Nephron progenitor cell (in vitro differentiated cells): ENCODE results near the gene KLF17.

Experiments used
- DNase-seq: peaks from one replicate; pipeline ENCODE4 v3.0.0; 2021
- H3K27ac Mint-ChIP-seq: 2 replicates; pipeline ENCODE4 v1.8.0; 2021; ENCODE audit warnings: mild to moderate bottlenecking, moderate library complexity, mixed read lengths
- H3K27me3 Mint-ChIP-seq: 2 replicates; pipeline ENCODE4 v1.8.0; 2021; ENCODE audit warnings: mild to moderate bottlenecking, low read depth, mixed read lengths; ENCODE audit not compliant: poor library complexity
- H3K36me3 Mint-ChIP-seq: 2 replicates; pipeline ENCODE4 v1.8.0; 2021; ENCODE audit warnings: low read depth, mixed read lengths
- H3K4me1 Mint-ChIP-seq: 2 replicates; pipeline ENCODE4 v1.8.0; 2021; ENCODE audit warnings: mixed read lengths
- H3K4me3 Mint-ChIP-seq: 2 replicates; pipeline ENCODE4 v1.8.0; 2021; ENCODE audit warnings: mild to moderate bottlenecking, moderate library complexity, mixed read lengths
- H3K9me3 Mint-ChIP-seq: 2 replicates; pipeline ENCODE4 v1.8.0; 2021; ENCODE audit warnings: mild to moderate bottlenecking, moderate library complexity, mixed read lengths
- TF ChIP-seq, protein P1 (sequence below): fragments of 200-600 bp; sonication (generic); IDR thresholded peaks from 2 replicates; pipeline ENCODE4 v1.5.0; 2021; ENCODE audit warnings: antibody characterized with exemption

Gene KLF17

GRCh38 chr1:44147582-44147981, 29.0 kb downstream of the KLF17 start:
- TF ChIP-seq, protein P1, sequence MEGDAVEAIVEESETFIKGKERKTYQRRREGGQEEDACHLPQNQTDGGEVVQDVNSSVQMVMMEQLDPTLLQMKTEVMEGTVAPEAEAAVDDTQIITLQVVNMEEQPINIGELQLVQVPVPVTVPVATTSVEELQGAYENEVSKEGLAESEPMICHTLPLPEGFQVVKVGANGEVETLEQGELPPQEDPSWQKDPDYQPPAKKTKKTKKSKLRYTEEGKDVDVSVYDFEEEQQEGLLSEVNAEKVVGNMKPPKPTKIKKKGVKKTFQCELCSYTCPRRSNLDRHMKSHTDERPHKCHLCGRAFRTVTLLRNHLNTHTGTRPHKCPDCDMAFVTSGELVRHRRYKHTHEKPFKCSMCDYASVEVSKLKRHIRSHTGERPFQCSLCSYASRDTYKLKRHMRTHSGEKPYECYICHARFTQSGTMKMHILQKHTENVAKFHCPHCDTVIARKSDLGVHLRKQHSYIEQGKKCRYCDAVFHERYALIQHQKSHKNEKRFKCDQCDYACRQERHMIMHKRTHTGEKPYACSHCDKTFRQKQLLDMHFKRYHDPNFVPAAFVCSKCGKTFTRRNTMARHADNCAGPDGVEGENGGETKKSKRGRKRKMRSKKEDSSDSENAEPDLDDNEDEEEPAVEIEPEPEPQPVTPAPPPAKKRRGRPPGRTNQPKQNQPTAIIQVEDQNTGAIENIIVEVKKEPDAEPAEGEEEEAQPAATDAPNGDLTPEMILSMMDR, result no peak
- Mint-ChIP-seq H3K36me3 (peaks cover 9% of the 10 kb centered on the region), H3K27ac (no peak overlapping the region), H3K27me3 (peaks cover 4% of the 10 kb centered on the region), H3K4me3 (no peak overlapping the region), H3K4me1 (peaks cover 4% of the 10 kb centered on the region), H3K9me3 (peaks cover 41% of the 10 kb centered on the region)
- no peak for DNase-seq

GRCh38 chr1:44151332-44151731, 32.7 kb downstream of the KLF17 start:
- Mint-ChIP-seq H3K27me3 (peaks cover 6% of the 10 kb centered on the region), H3K9me3 (peaks cover 14% of the 10 kb centered on the region), H3K4me3 (no peak overlapping the region), H3K36me3 (no peaks in the 10 kb centered on the region), H3K4me1 (peaks cover 4% of the 10 kb centered on the region), H3K27ac (no peak overlapping the region)
- DNase-seq, result no peak
- TF ChIP-seq, protein P1, result no peak

DNA sequence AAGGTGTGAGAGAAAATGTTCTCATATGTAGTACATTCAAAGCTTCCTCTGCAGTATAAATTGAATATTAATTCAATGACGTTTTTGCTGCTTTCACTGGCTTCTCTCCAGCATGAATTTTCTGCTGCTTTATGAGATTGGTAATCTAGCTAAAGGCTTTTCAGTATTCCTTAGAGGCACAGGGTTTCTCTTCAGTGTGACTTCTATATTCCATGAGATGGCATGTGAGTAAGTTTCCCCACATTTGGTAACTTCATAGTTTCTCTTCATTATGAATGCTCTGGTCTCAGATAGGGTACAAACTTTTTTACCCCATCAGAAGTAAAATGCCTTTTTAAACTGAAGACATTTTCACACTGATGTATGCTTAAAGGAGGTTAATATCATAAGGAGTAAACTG, 33.2 kb downstream of the KLF17 start:
- peaks cover 6% of the 10 kb centered on the region for H3K27me3 Mint-ChIP-seq
- no peak for DNase-seq
- H3K9me3 Mint-ChIP-seq, result peaks cover 9% of the 10 kb centered on the region
- TF ChIP-seq, protein P1, result no peak
- no peaks in the 10 kb centered on the region for H3K36me3 Mint-ChIP-seq
- H3K4me1 Mint-ChIP-seq, result peaks cover 4% of the 10 kb centered on the region
- no peak overlapping the region for H3K27ac Mint-ChIP-seq
- no peak overlapping the region for H3K4me3 Mint-ChIP-seq

DNA sequence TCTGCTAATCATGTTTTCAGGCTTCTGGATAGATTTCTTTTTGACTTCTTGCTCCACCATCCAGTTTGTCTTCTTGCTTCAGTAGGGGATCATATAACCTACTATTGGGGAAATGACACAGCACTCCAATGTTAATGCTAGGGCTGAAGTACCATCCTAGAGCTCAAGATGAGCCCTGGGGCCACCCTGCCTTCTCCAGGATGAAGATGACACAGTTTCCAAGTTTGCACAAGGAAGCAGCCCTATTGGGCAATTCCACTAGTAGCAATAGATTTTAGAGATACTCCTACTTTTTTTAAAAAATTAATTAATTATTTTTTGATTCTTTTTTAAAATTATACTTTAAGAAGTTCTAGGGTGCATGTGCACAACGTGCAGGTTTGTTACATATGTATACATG, 34.1 kb downstream of the KLF17 start:
- H3K4me3 Mint-ChIP-seq, result no peak overlapping the region
- no peak overlapping the region for H3K27ac Mint-ChIP-seq
- TF ChIP-seq, protein P1, result no peak
- no peak for DNase-seq
- H3K4me1 Mint-ChIP-seq, result peaks cover 4% of the 10 kb centered on the region
- peaks cover 6% of the 10 kb centered on the region for H3K9me3 Mint-ChIP-seq
- peaks cover 4% of the 10 kb centered on the region for H3K27me3 Mint-ChIP-seq
- H3K36me3 Mint-ChIP-seq, result no peaks in the 10 kb centered on the region

- no peak for DNase-seq
- peaks cover 3% of the 10 kb centered on the region for H3K27me3 Mint-ChIP-seq
- H3K4me1 Mint-ChIP-seq, result no peaks in the 10 kb centered on the region
- H3K4me3 Mint-ChIP-seq, result no peak overlapping the region
- peaks cover 6% of the 10 kb centered on the region for H3K9me3 Mint-ChIP-seq
- H3K36me3 Mint-ChIP-seq, result no peaks in the 10 kb centered on the region
- TF ChIP-seq, protein P1, result no peak
- H3K27ac Mint-ChIP-seq, result no peak overlapping the region
Measured at GRCh38 chr1:44154049-44154448, 35.4 kb downstream of the KLF17 start.

DNA sequence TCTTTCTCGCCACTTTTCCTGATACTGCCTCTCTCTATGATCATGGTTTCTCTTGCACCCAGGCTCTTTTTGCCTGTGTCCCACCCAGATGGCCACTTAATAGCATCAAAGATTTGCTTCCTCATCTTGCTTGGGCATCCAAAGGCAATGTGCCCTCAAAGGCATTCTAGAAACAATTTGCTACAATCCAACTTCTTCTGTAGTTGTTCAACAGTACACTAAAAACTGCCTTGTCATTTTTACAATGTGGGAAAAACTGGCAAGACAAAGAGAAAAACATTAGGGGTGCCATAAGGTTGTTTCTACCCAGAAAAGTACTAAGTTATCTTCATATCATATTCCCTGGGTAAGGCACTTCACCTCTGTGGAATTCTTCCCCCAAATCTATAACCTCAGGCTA, 39.3 kb downstream of the KLF17 start:
- Mint-ChIP-seq H3K27me3 (no peaks in the 10 kb centered on the region), H3K9me3 (peaks cover 25% of the 10 kb centered on the region), H3K4me3 (no peak overlapping the region), H3K36me3 (no peaks in the 10 kb centered on the region), H3K27ac (no peak overlapping the region), H3K4me1 (no peaks in the 10 kb centered on the region)
- TF ChIP-seq, protein P1, result no peak
- DNase-seq, result no peak
